Measurements from ENCODE around the gene ZNF3.

Gene ZNF3

GRCh38 chr7:100119072-100119969 lies 37.8 kb upstream of the ZNF3 start, which contains the start of the genes CNPY4 and TAF6:
TSS of gene CNPY4 (plus strand) at chr7:100119634. CDS start at chr7:100119745, 111 bp downstream.
TSS of gene TAF6 (minus strand) at chr7:100119358. CDS start at chr7:100114209, 5,149 bp downstream.
- Mint-ChIP-seq H3K27me3 (no peaks in the 10 kb centered on the region), H3K4me1 (peaks cover 28% of the 10 kb centered on the region), H3K4me3 (peak within 1 kb of the TSS; percentile 99), H3K27ac (peak within 1 kb of the TSS; percentile 97), H3K36me3 (no peaks in the 10 kb centered on the region), H3K9me3 (no peaks in the 10 kb centered on the region)
- ATAC-seq = peak; percentile 91

GRCh38 chr7:100118388-100119071 lies 37.0 kb upstream of the ZNF3 start:
- Mint-ChIP-seq H3K27me3 (no peaks in the 10 kb centered on the region), H3K36me3 (peaks cover 6% of the 10 kb centered on the region), H3K4me3 (peak overlapping the region; percentile 99), H3K27ac (peak overlapping the region; percentile 97), H3K4me1 (peaks cover 31% of the 10 kb centered on the region), H3K9me3 (no peaks in the 10 kb centered on the region)
- no peak for ATAC-seq

- Mint-ChIP-seq H3K9me3 (no peaks in the 10 kb centered on the region), H3K4me3 (no peak overlapping the region), H3K27ac (no peak overlapping the region), H3K27me3 (no peaks in the 10 kb centered on the region), H3K4me1 (peaks cover 23% of the 10 kb centered on the region), H3K36me3 (peaks cover 34% of the 10 kb centered on the region)
- no peak for ATAC-seq
Measured at GRCh38 chr7:100115026-100115425, 33.5 kb upstream of the ZNF3 start.

GRCh38 chr7:100111914-100112313 lies 30.4 kb upstream of the ZNF3 start:
- Mint-ChIP-seq H3K27ac (no peak overlapping the region), H3K4me1 (peaks cover 5% of the 10 kb centered on the region), H3K9me3 (no peaks in the 10 kb centered on the region), H3K36me3 (peaks cover 51% of the 10 kb centered on the region), H3K27me3 (no peaks in the 10 kb centered on the region), H3K4me3 (no peak overlapping the region)
- no peak for ATAC-seq

GRCh38 chr7:100111156-100111555 lies 29.6 kb upstream of the ZNF3 start:
- Mint-ChIP-seq H3K4me3 (no peak overlapping the region), H3K27me3 (no peaks in the 10 kb centered on the region), H3K4me1 (peaks cover 5% of the 10 kb centered on the region), H3K36me3 (peaks cover 55% of the 10 kb centered on the region), H3K9me3 (no peaks in the 10 kb centered on the region), H3K27ac (no peak overlapping the region)
- no peak for ATAC-seq

- Mint-ChIP-seq H3K27ac (no peak overlapping the region), H3K4me1 (peaks cover 5% of the 10 kb centered on the region), H3K4me3 (no peak overlapping the region), H3K27me3 (no peaks in the 10 kb centered on the region), H3K9me3 (no peaks in the 10 kb centered on the region), H3K36me3 (peaks cover 69% of the 10 kb centered on the region)
- ATAC-seq = no peak
Measured at GRCh38 chr7:100109521-100110163, 28.1 kb upstream of the ZNF3 start.

GRCh38 chr7:100107890-100108289 lies 26.4 kb upstream of the ZNF3 start:
- Mint-ChIP-seq H3K27ac (no peak overlapping the region), H3K27me3 (no peaks in the 10 kb centered on the region), H3K4me1 (peaks cover 7% of the 10 kb centered on the region), H3K36me3 (peaks cover 65% of the 10 kb centered on the region), H3K9me3 (no peaks in the 10 kb centered on the region), H3K4me3 (no peak overlapping the region)
- no peak for ATAC-seq

GRCh38 chr7:100107125-100107737 lies 25.7 kb upstream of the ZNF3 start:
- H3K27ac Mint-ChIP-seq = no peak overlapping the region
- no peak for ATAC-seq

GRCh38 chr7:100106633-100107032 lies 25.1 kb upstream of the ZNF3 start:
- peaks cover 58% of the 10 kb centered on the region for H3K36me3 Mint-ChIP-seq
- no peak overlapping the region for H3K27ac Mint-ChIP-seq
- ATAC-seq = no peak
- no peaks in the 10 kb centered on the region for H3K9me3 Mint-ChIP-seq
- peaks cover 14% of the 10 kb centered on the region for H3K4me1 Mint-ChIP-seq
- H3K4me3 Mint-ChIP-seq = no peak overlapping the region
- no peaks in the 10 kb centered on the region for H3K27me3 Mint-ChIP-seq

More at GRCh38 chr7:100107125-100107737, 25.7 kb upstream of the ZNF3 start:
- H3K9me3 Mint-ChIP-seq = no peaks in the 10 kb centered on the region
- peaks cover 14% of the 10 kb centered on the region for H3K4me1 Mint-ChIP-seq
- peaks cover 59% of the 10 kb centered on the region for H3K36me3 Mint-ChIP-seq
- no peak overlapping the region for H3K4me3 Mint-ChIP-seq
- no peaks in the 10 kb centered on the region for H3K27me3 Mint-ChIP-seq

GRCh38 chr7:100105534-100105933 lies 24.0 kb upstream of the ZNF3 start:
- peaks cover 14% of the 10 kb centered on the region for H3K4me1 Mint-ChIP-seq
- H3K27me3 Mint-ChIP-seq = no peaks in the 10 kb centered on the region
- peaks cover 48% of the 10 kb centered on the region for H3K36me3 Mint-ChIP-seq
- ATAC-seq = no peak
- no peak overlapping the region for H3K27ac Mint-ChIP-seq
- no peak overlapping the region for H3K4me3 Mint-ChIP-seq
- no peaks in the 10 kb centered on the region for H3K9me3 Mint-ChIP-seq

- Mint-ChIP-seq H3K4me1 (peaks cover 34% of the 10 kb centered on the region), H3K36me3 (peaks cover 58% of the 10 kb centered on the region), H3K9me3 (no peaks in the 10 kb centered on the region), H3K27me3 (no peaks in the 10 kb centered on the region), H3K27ac (peak overlapping the region; percentile 84), H3K4me3 (peak overlapping the region; percentile 92)
- no peak for ATAC-seq
Measured at GRCh38 chr7:100102950-100103840, 21.7 kb upstream of the ZNF3 start.

- peak within 1 kb of the TSS; percentile 92 for H3K4me3 Mint-ChIP-seq
- H3K4me1 Mint-ChIP-seq = peaks cover 44% of the 10 kb centered on the region
- H3K27me3 Mint-ChIP-seq = no peaks in the 10 kb centered on the region
- peak; percentile 95 for ATAC-seq
- H3K9me3 Mint-ChIP-seq = no peaks in the 10 kb centered on the region
- H3K36me3 Mint-ChIP-seq = peaks cover 60% of the 10 kb centered on the region
- H3K27ac Mint-ChIP-seq = peak within 1 kb of the TSS; percentile 84
Measured at GRCh38 chr7:100101016-100101862, 19.7 kb upstream of the ZNF3 start, which contains the start of the genes AP4M1 and MCM7. TSS of gene AP4M1 (plus strand) at chr7:100101643. CDS start at chr7:100101715, 72 bp downstream. TSS of gene MCM7 (minus strand) at chr7:100101397. CDS start at chr7:100101294, 103 bp downstream.

- no peaks in the 10 kb centered on the region for H3K9me3 Mint-ChIP-seq
- peak overlapping the region; percentile 84 for H3K27ac Mint-ChIP-seq
- peaks cover 52% of the 10 kb centered on the region for H3K4me1 Mint-ChIP-seq
- H3K36me3 Mint-ChIP-seq = peaks cover 61% of the 10 kb centered on the region
- peak overlapping the region; percentile 92 for H3K4me3 Mint-ChIP-seq
- H3K27me3 Mint-ChIP-seq = no peaks in the 10 kb centered on the region
- peak; percentile 90 for ATAC-seq
Measured at GRCh38 chr7:100100420-100101015, 19.0 kb upstream of the ZNF3 start.
